ENCODE results near the gene RNF157. TPM values are rescaled to one million over a fixed set of nuclear protein-coding genes. Genes with fewer than 3 reads are reported as not detected.

Gene RNF157
- total and polyA plus RNA-seq, 2 of the 13 experiments (the other 11 are each of a cell fraction or from before 2014, with no cell fraction given): 0.44 to 1.5 TPM

GRCh38 chr17:76104140-76104895 is 136.0 kb downstream of the RNF157 start (continued):
- TF ChIP-seq PRPF4 (IDR thresholded peaks at IDR 0.05; ENCODE audit: low read depth, low read length, poor library complexity, severe bottlenecking): no peak
- TF ChIP-seq ATF5 (CRISPR knock-in tag; IDR thresholded peaks at IDR 0.05; ENCODE audit: low read depth): no peak
- TF ChIP-seq ESRRA (CRISPR knock-in tag; IDR thresholded peaks at IDR 0.05; ENCODE audit: low read depth): no peak; the same call in none of the 2 replicates
- no peak for TF ChIP-seq ZNF230 (CRISPR knock-in tag; IDR thresholded peaks at IDR 0.05)
- TF ChIP-seq KDM5B (CRISPR knock-in tag; IDR thresholded peaks at IDR 0.05; ENCODE audit: borderline replicate concordance): peak; percentile 11; the same call in 1 of the 2 replicates
- no peak for TF ChIP-seq ZNF235 (CRISPR knock-in tag; IDR thresholded peaks at IDR 0.05; ENCODE audit: borderline replicate concordance)
- TF ChIP-seq ZNF501 (CRISPR knock-in tag; IDR thresholded peaks at IDR 0.05): no peak
- TF ChIP-seq CAMTA2 (CRISPR knock-in tag; IDR thresholded peaks at IDR 0.05; ENCODE audit: borderline replicate concordance): 0 out of 2 replicates have a peak, but pooled peaks have one; percentile 67
- no peak; the same call in 1 of the 2 replicates for TF ChIP-seq NRL (CRISPR knock-in tag; IDR thresholded peaks at IDR 0.05; ENCODE audit: borderline replicate concordance)
- TF ChIP-seq ZNF34 (CRISPR knock-in tag; IDR thresholded peaks at IDR 0.05; ENCODE audit: borderline replicate concordance): no peak
- no peak for TF ChIP-seq PHF8 (CRISPR knock-in tag; IDR thresholded peaks at IDR 0.05)
- TF ChIP-seq HNRNPH1 (optimal IDR thresholded peaks at IDR 0.05; ENCODE audit: low read depth, low read length): no peak
- peak; percentile 40; the same call in 1 of the 2 replicates for TF ChIP-seq FOXC1 (CRISPR knock-in tag; IDR thresholded peaks at IDR 0.05; ENCODE audit: borderline replicate concordance)
- 0 out of 2 replicates have a peak, but pooled peaks have one; percentile 12 for TF ChIP-seq MXD3 (CRISPR knock-in tag; IDR thresholded peaks at IDR 0.05)
- no peak for TF ChIP-seq RNF2 (conservative IDR thresholded peaks at IDR 0.05; ENCODE audit: low read depth)
- no peak for TF ChIP-seq TSC22D2 (CRISPR knock-in tag; IDR thresholded peaks at IDR 0.05; ENCODE audit: borderline replicate concordance)
- TF ChIP-seq ZNF772 (CRISPR knock-in tag; IDR thresholded peaks at IDR 0.05): no peak
- TF ChIP-seq ZNF513 (CRISPR knock-in tag; conservative IDR thresholded peaks at IDR 0.05): 0 out of 2 replicates have a peak, but pooled peaks have one; percentile 22
- TF ChIP-seq, protein P1, sequence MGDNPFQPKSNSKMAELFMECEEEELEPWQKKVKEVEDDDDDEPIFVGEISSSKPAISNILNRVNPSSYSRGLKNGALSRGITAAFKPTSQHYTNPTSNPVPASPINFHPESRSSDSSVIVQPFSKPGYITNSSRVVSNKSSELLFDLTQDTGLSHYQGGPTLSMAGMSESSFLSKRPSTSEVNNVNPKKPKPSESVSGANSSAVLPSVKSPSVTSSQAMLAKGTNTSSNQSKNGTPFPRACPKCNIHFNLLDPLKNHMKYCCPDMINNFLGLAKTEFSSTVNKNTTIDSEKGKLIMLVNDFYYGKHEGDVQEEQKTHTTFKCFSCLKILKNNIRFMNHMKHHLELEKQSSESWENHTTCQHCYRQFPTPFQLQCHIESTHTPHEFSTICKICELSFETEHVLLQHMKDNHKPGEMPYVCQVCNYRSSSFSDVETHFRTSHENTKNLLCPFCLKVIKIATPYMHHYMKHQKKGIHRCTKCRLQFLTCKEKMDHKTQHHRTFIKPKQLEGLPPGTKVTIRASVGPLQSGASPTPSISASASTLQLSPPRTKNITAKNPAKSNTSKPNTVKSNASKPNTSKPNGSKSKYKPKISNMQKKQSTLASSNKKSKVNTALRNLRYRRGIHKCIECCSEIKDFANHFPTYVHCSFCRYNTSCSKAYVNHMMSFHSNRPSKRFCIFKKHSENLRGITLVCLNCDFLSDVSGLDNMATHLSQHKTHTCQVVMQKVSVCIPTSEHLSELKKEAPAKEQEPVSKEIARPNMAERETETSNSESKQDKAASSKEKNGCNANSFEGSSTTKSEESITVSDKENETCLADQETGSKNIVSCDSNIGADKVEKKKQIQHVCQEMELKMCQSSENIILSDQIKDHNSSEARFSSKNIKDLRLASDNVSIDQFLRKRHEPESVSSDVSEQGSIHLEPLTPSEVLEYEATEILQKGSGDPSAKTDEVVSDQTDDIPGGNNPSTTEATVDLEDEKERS (CRISPR knock-in tag; IDR thresholded peaks at IDR 0.05): no peak
- TF ChIP-seq POGZ (CRISPR knock-in tag; IDR thresholded peaks at IDR 0.05): no peak
- TF ChIP-seq, protein P2, sequence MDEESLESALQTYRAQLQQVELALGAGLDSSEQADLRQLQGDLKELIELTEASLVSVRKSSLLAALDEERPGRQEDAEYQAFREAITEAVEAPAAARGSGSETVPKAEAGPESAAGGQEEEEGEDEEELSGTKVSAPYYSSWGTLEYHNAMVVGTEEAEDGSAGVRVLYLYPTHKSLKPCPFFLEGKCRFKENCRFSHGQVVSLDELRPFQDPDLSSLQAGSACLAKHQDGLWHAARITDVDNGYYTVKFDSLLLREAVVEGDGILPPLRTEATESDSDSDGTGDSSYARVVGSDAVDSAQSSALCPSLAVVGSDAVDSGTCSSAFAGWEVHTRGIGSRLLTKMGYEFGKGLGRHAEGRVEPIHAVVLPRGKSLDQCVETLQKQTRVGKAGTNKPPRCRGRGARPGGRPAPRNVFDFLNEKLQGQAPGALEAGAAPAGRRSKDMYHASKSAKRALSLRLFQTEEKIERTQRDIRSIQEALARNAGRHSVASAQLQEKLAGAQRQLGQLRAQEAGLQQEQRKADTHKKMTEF (CRISPR knock-in tag; IDR thresholded peaks at IDR 0.05): no peak
- TF ChIP-seq ZNF883 (CRISPR knock-in tag; IDR thresholded peaks at IDR 0.05; ENCODE audit: not compliant biosample characterization): peak; percentile 75
